ENCODE data around the gene ALKBH7. TPM values are rescaled to one million over a fixed set of nuclear protein-coding genes. Genes with fewer than 3 reads are reported as not detected.
A peak's percentile ranks its signal among the peaks of the same experiment; 100 is the strongest.

The ALKBH7 gene, protein sequence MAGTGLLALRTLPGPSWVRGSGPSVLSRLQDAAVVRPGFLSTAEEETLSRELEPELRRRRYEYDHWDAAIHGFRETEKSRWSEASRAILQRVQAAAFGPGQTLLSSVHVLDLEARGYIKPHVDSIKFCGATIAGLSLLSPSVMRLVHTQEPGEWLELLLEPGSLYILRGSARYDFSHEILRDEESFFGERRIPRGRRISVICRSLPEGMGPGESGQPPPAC
- 10 to 100 TPM; 49.9 to 94.8 (median 83.5) TPM for total RNA-seq
- total RNA-seq (2013): 37.8 TPM
- total RNA-seq: 8.0 to 37.4 (median 25.9) reads per million in 29 experiments

GRCh38 chr19:6372594-6373095 is at the start of gene ALKBH7:
ALKBH7 (plus strand) TSS chr19:6372794; CDS start chr19:6372821, 27 bp downstream.
- ATAC-seq (replicated peaks in 1 of 4): peak; percentile 83 to 85 (median 83)
- Mint-ChIP-seq H3K4me1 (peaks cover 14 to 23% (median 20%) of the 10 kb centered on the region in 3 donors), H3K27ac (peak within 1 kb of the TSS; percentile 93 to 94), H3K36me3 (peaks cover 7% of the 10 kb centered on the region), H3K27me3 (no peaks in the 10 kb centered on the region), H3K4me3 (peak within 1 kb of the TSS; percentile 86 to 93 (median 89)), H3K9me3 (no peaks in the 10 kb centered on the region)
- POLR2A ChIA-PET: interaction anchor here (0.6 to 1.5 kb wide), 10 partner anchors 9 to 1406 kb away, joined by 3 to 16 read pairs (median 4); partner anchors contain the start of genes CLPP (in 1 of the 2), GTF2F1 (in 1 of the 2) and KHSRP (in 1 of the 2)
- CTCF ChIA-PET: interaction anchor here (0.5 to 1.5 kb wide), 9 partner anchors 9 to 822 kb away, joined by 3 to 19 read pairs (median 5); partner anchors contain the start of genes CLPP (in 1 of the 2), GTF2F1 (in 1 of the 2), KHSRP (in 1 of the 2) and ZNF557 (in 1 of the 2)
- under 1% methylated on average over 44 of the region's 47 CpGs for WGBS (ENCODE audit: insufficient coverage)
- H3K27me3 ChIP-seq (replicated peaks in 1 of 2; ENCODE audit: control insufficient read depth in 2 of 2, extremely low read depth in 1 of 2, insufficient read depth in 2 of 2, low read length in 1 of 2): no peaks in the 10 kb centered on the region
- peaks cover 6 to 16% of the 10 kb centered on the region in 2 experiments for H3K4me1 ChIP-seq (ENCODE audit: control insufficient read depth in 1 of 2, extremely low read depth in 1 of 2, insufficient read depth in 2 of 2, low read length in 2 of 2)
- peaks cover 17 to 25% of the 10 kb centered on the region in 2 donors for H3K36me3 ChIP-seq (ENCODE audit: control insufficient read depth in 2 of 2, extremely low read depth in 1 of 2, insufficient read depth in 1 of 2, low read length in 1 of 2)
- H3K9me3 ChIP-seq: no peaks in the 10 kb centered on the region
- H3K4me3 ChIP-seq (ENCODE audit: control insufficient read depth in 1 of 2, extremely low read depth in 1 of 2, low read length in 1 of 2): peak within 1 kb of the TSS; percentile 74 to 76
- H3K27ac ChIP-seq (ENCODE audit: low read length): peak within 1 kb of the TSS; percentile 85
- DNase-seq: peak; percentile 86 to 100 (median 98)

DNA sequence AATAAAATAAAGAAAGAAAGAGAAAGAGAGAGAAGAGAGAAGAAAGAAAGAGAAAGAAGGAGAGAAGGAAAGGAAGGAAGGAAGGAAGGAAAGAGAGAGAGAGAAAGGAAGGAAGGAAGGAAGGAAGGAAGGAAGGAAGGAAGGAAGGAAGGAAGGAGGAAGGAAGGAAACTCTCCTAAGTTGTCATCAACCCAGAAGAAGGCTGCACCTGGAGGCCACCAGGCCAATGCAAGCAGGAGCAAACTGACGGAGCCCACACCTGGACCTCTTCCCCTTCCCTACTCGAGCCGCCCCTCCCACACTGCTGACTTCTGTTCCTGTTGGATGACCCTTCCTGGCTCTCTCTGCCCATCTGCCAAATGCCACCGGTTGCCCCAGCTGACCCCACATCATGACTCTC is 47.8 kb upstream of the ALKBH7 start:
- H3K36me3 Mint-ChIP-seq: no peaks in the 10 kb centered on the region
- no peak for ATAC-seq (replicated peaks in 1 of 4)
- H3K27me3 ChIP-seq (replicated peaks in 1 of 2; ENCODE audit: control insufficient read depth in 2 of 2, extremely low read depth in 1 of 2, insufficient read depth in 2 of 2, low read length in 1 of 2): no peaks in the 10 kb centered on the region
- no peaks in the 10 kb centered on the region for H3K36me3 ChIP-seq (ENCODE audit: control insufficient read depth in 2 of 2, extremely low read depth in 1 of 2, insufficient read depth in 1 of 2, low read length in 1 of 2)
- no peak overlapping the region for H3K4me3 ChIP-seq (ENCODE audit: control insufficient read depth in 1 of 2, extremely low read depth in 1 of 2, low read length in 1 of 2)
- H3K27ac ChIP-seq (ENCODE audit: low read length): no peak overlapping the region
- H3K4me1 ChIP-seq (ENCODE audit: control insufficient read depth in 1 of 2, extremely low read depth in 1 of 2, insufficient read depth in 2 of 2, low read length in 2 of 2): no peaks in the 10 kb centered on the region
- H3K27ac Mint-ChIP-seq: no peak overlapping the region
- CTCF ChIA-PET: no interaction called here
- no peak overlapping the region for H3K4me3 Mint-ChIP-seq
- no peak for DNase-seq
- peaks cover 2 to 11% (median 4%) of the 10 kb centered on the region in 3 donors for H3K4me1 Mint-ChIP-seq
- POLR2A ChIA-PET: no interaction called here
- WGBS (ENCODE audit: insufficient coverage): 70% methylated on average over 4 of the region's 4 CpGs
- no peaks in the 10 kb centered on the region for H3K9me3 Mint-ChIP-seq
- H3K9me3 ChIP-seq: no peaks in the 10 kb centered on the region
- no peaks in the 10 kb centered on the region for H3K27me3 Mint-ChIP-seq

GRCh38 chr19:6325614-6326013 is 47.0 kb upstream of the ALKBH7 start:
- no peaks in the 10 kb centered on the region for H3K9me3 Mint-ChIP-seq
- Histone ChIP-seq H3K9me3 (no peaks in the 10 kb centered on the region), H3K4me1 (ENCODE audit: control insufficient read depth in 1 of 2, extremely low read depth in 1 of 2, insufficient read depth in 2 of 2, low read length in 2 of 2) (no peaks in the 10 kb centered on the region), H3K27ac (ENCODE audit: low read length) (no peak overlapping the region), H3K27me3 (replicated peaks in 1 of 2; ENCODE audit: control insufficient read depth in 2 of 2, extremely low read depth in 1 of 2, insufficient read depth in 2 of 2, low read length in 1 of 2) (no peaks in the 10 kb centered on the region), H3K36me3 (ENCODE audit: control insufficient read depth in 2 of 2, extremely low read depth in 1 of 2, insufficient read depth in 1 of 2, low read length in 1 of 2) (no peaks in the 10 kb centered on the region), H3K4me3 (ENCODE audit: control insufficient read depth in 1 of 2, extremely low read depth in 1 of 2, low read length in 1 of 2) (no peak overlapping the region)
- H3K27me3 Mint-ChIP-seq: no peaks in the 10 kb centered on the region
- POLR2A ChIA-PET: no interaction called here
- ATAC-seq (replicated peaks in 1 of 4) (no peak), DNase-seq (no peak)
- 50% methylated on average over 2 of the region's 4 CpGs for WGBS (ENCODE audit: insufficient coverage)
- peaks cover 2 to 11% (median 4%) of the 10 kb centered on the region in 3 donors for H3K4me1 Mint-ChIP-seq
- H3K4me3 Mint-ChIP-seq: no peak overlapping the region
- H3K36me3 Mint-ChIP-seq: no peaks in the 10 kb centered on the region
- no peak overlapping the region for H3K27ac Mint-ChIP-seq
- CTCF ChIA-PET: no interaction called here

GRCh38 chr19:6326815-6327214 is 45.8 kb upstream of the ALKBH7 start:
- H3K4me1 ChIP-seq (ENCODE audit: control insufficient read depth in 1 of 2, extremely low read depth in 1 of 2, insufficient read depth in 2 of 2, low read length in 2 of 2): no peaks in the 10 kb centered on the region
- ATAC-seq (replicated peaks in 1 of 4) (no peak), DNase-seq (no peak)
- no peaks in the 10 kb centered on the region for H3K9me3 Mint-ChIP-seq
- no peak overlapping the region for H3K27ac ChIP-seq (ENCODE audit: low read length)
- H3K27me3 Mint-ChIP-seq: no peaks in the 10 kb centered on the region
- POLR2A ChIA-PET: no interaction called here
- CTCF ChIA-PET: no interaction called here
- H3K4me1 Mint-ChIP-seq: peaks cover 2 to 11% (median 4%) of the 10 kb centered on the region in 3 donors
- no peak overlapping the region for H3K4me3 ChIP-seq (ENCODE audit: control insufficient read depth in 1 of 2, extremely low read depth in 1 of 2, low read length in 1 of 2)
- 93% methylated on average over 4 of the region's 5 CpGs for WGBS (ENCODE audit: insufficient coverage)
- H3K36me3 Mint-ChIP-seq: no peaks in the 10 kb centered on the region
- no peaks in the 10 kb centered on the region for H3K9me3 ChIP-seq
- H3K27ac Mint-ChIP-seq: no peak overlapping the region
- H3K36me3 ChIP-seq (ENCODE audit: control insufficient read depth in 2 of 2, extremely low read depth in 1 of 2, insufficient read depth in 1 of 2, low read length in 1 of 2): no peaks in the 10 kb centered on the region
- H3K27me3 ChIP-seq (replicated peaks in 1 of 2; ENCODE audit: control insufficient read depth in 2 of 2, extremely low read depth in 1 of 2, insufficient read depth in 2 of 2, low read length in 1 of 2): no peaks in the 10 kb centered on the region
- H3K4me3 Mint-ChIP-seq: no peak overlapping the region

DNA sequence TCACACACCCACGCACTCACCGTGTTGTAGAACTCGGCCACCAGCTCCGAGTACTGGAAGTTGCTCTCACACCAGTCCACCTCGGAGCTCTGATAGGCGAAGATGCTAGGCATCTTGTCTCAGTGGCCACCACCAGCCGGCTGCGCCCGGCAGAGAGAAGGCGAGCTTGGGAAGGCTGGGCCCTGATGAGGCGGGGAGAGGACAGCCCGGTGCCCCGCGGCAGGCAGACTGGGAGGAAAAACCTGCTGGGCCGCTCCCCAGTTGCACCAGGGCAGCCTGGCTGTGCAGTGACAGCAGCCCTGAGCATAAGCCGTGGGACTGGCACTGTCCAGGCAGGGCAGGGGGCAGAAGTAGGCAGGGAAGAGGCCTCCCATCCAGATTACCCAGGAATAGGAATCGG is 39.2 kb upstream of the ALKBH7 start, which contains the start of gene ACER1:
TSS of gene ACER1 (minus strand) at position 174 of the 400 bp plus-strand sequence. CDS start at position 113, 61 bp downstream.
- Mint-ChIP-seq H3K4me1 (no peaks in the 10 kb centered on the region), H3K9me3 (no peaks in the 10 kb centered on the region), H3K36me3 (peaks cover 3% of the 10 kb centered on the region), H3K27ac (no peak within 1 kb of the TSS), H3K27me3 (no peaks in the 10 kb centered on the region), H3K4me3 (no peak within 1 kb of the TSS)
- Histone ChIP-seq H3K36me3 (ENCODE audit: control insufficient read depth in 2 of 2, extremely low read depth in 1 of 2, insufficient read depth in 1 of 2, low read length in 1 of 2) (no peaks in the 10 kb centered on the region), H3K9me3 (no peaks in the 10 kb centered on the region), H3K4me3 (ENCODE audit: control insufficient read depth in 1 of 2, extremely low read depth in 1 of 2, low read length in 1 of 2) (no peak within 1 kb of the TSS), H3K27ac (ENCODE audit: low read length) (no peak within 1 kb of the TSS), H3K4me1 (ENCODE audit: control insufficient read depth in 1 of 2, extremely low read depth in 1 of 2, insufficient read depth in 2 of 2, low read length in 2 of 2) (no peaks in the 10 kb centered on the region), H3K27me3 (replicated peaks in 1 of 2; ENCODE audit: control insufficient read depth in 2 of 2, extremely low read depth in 1 of 2, insufficient read depth in 2 of 2, low read length in 1 of 2) (no peaks in the 10 kb centered on the region)
- 92% methylated on average over 12 of the region's 17 CpGs for WGBS (ENCODE audit: insufficient coverage)
- ATAC-seq (replicated peaks in 1 of 4) (no peak), DNase-seq (no peak)
- POLR2A ChIA-PET: no interaction called here
- CTCF ChIA-PET: no interaction called here

DNA sequence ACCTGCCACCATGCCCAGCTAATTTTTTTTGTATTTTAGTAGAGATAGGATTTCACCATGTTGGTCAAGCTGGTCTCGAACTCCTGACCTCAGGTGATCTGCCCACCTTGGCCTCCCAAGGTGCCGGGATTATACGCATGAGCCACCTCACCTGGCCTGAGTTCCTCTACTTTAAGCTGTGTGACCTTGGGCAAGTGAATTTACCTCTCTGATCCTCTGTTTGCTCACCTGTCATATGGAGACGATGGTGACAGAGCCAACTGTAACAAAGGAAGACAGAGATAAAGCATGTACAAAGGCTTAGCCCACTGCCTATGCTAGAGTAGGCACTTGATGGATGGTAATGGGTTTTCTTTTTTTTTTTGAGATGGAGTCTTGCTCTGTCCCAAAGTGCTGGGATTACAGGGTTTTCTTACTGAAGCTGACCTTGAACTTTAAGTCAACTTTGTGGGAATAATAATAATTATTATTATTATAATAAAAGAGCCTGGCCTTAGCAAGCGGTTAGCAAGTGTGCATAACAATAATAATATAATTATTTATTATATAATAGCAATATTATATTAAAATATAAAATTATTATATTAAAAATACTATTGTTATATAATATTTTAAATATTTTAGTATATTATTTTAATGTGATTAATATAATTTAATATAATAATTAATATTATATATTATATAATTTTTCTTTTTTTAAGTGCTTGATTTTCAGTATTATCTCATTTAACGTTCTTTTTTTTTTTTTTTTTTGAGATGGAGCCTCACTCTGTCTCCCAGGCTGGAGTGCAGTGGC is 37.9 kb upstream of the ALKBH7 start:
- H3K27me3 ChIP-seq (replicated peaks in 1 of 2; ENCODE audit: control insufficient read depth in 2 of 2, extremely low read depth in 1 of 2, insufficient read depth in 2 of 2, low read length in 1 of 2): no peaks in the 10 kb centered on the region
- DNase-seq (no peak), ATAC-seq (replicated peaks in 1 of 4) (no peak)
- no peaks in the 10 kb centered on the region for H3K9me3 ChIP-seq
- H3K27me3 Mint-ChIP-seq: no peaks in the 10 kb centered on the region
- H3K27ac ChIP-seq (ENCODE audit: low read length): no peak overlapping the region
- CTCF ChIA-PET: interaction anchor here (0.6 kb wide), 2 partner anchors 1221 to 1229 kb away, joined by 5 to 6 read pairs; no protein-coding TSS in a partner anchor
- H3K27ac Mint-ChIP-seq: no peak overlapping the region
- no peaks in the 10 kb centered on the region for H3K4me1 Mint-ChIP-seq
- WGBS (ENCODE audit: insufficient coverage): 98% methylated on average over 4 of the region's 6 CpGs
- H3K9me3 Mint-ChIP-seq: no peaks in the 10 kb centered on the region
- H3K4me3 ChIP-seq (ENCODE audit: control insufficient read depth in 1 of 2, extremely low read depth in 1 of 2, low read length in 1 of 2): no peak overlapping the region
- H3K4me1 ChIP-seq (ENCODE audit: control insufficient read depth in 1 of 2, extremely low read depth in 1 of 2, insufficient read depth in 2 of 2, low read length in 2 of 2): no peaks in the 10 kb centered on the region
- H3K36me3 Mint-ChIP-seq: peaks cover 5% of the 10 kb centered on the region
- H3K36me3 ChIP-seq (ENCODE audit: control insufficient read depth in 2 of 2, extremely low read depth in 1 of 2, insufficient read depth in 1 of 2, low read length in 1 of 2): no peaks in the 10 kb centered on the region
- no peak overlapping the region for H3K4me3 Mint-ChIP-seq
- POLR2A ChIA-PET: no interaction called here
